ENCODE results near the gene CIT. TPM values are rescaled to one million over a fixed set of nuclear protein-coding genes. Genes with fewer than 3 reads are reported as not detected.

Gene CIT
- total RNA-seq, 1 experiment from 2014 or later: 67.9 TPM

- H3K36me3 ChIP-seq (ENCODE audit: control insufficient read depth, insufficient read depth, low read length): peaks cover 3% of the 10 kb centered on the region
- DNase-seq (ENCODE audit: low read depth, low spot score): no peak
These were observed 180.2 kb downstream of the CIT start for GRCh38 chr12:119696943-119697342.

GRCh38 chr12:119695034-119695433, 182.1 kb downstream of the CIT start:
- Histone ChIP-seq H3K27ac (ENCODE audit: low read length) (no peak overlapping the region), H3K9me3 (ENCODE audit: control insufficient read depth, insufficient read depth, low read depth, low read length) (no peaks in the 10 kb centered on the region), H3K27me3 (ENCODE audit: control insufficient read depth, insufficient read depth, low read length) (no peaks in the 10 kb centered on the region), H3K36me3 (ENCODE audit: control insufficient read depth, insufficient read depth, low read length) (peaks cover 3% of the 10 kb centered on the region), H3K4me1 (ENCODE audit: control insufficient read depth, insufficient read depth, low read length) (peaks cover 3% of the 10 kb centered on the region; the same call in 1 of the 2 replicates), H3K4me3 (ENCODE audit: low read depth in 2 of 2, low read length in 2 of 2) (no peak overlapping the region)
- TF ChIP-seq CTCF (IDR thresholded peaks at IDR 0.05): peak; percentile 77
- no peak for TF ChIP-seq SIN3A (IDR thresholded peaks at IDR 0.05; ENCODE audit: borderline replicate concordance, insufficient read depth, low read depth, low read length)
- POLR2A ChIA-PET: interaction anchor here (0.6 kb wide), 1 partner anchor 18 kb away, joined by 4 read pairs; no protein-coding TSS in a partner anchor
- BruUV-seq (replicated peaks): no TSS peak
- intact Hi-C loops (cut with micrococcal nuclease; ENCODE audit: unreplicated experiment) (no loop called here), in situ Hi-C loops (cut with HindIII; ENCODE audit: low pct_unique_long_range_greater_than_20kb, low sequenced_read_pairs) (no loop called here)
- CTCF ChIA-PET: no interaction called here
- DNase-seq (ENCODE audit: low read depth, low spot score) (no peak), ATAC-seq (no peak)

More at GRCh38 chr12:119696943-119697342, 180.2 kb downstream of the CIT start:
- H3K4me1 ChIP-seq (ENCODE audit: control insufficient read depth, insufficient read depth, low read length): peaks cover 3% of the 10 kb centered on the region; the same call in 1 of the 2 replicates
- intact Hi-C loops (cut with micrococcal nuclease; ENCODE audit: unreplicated experiment) (no loop called here), in situ Hi-C loops (cut with HindIII; ENCODE audit: low pct_unique_long_range_greater_than_20kb, low sequenced_read_pairs) (no loop called here)
- H3K9me3 ChIP-seq (ENCODE audit: control insufficient read depth, insufficient read depth, low read depth, low read length): no peaks in the 10 kb centered on the region
- H3K27ac ChIP-seq (ENCODE audit: low read length): no peak overlapping the region
- no peaks in the 10 kb centered on the region for H3K27me3 ChIP-seq (ENCODE audit: control insufficient read depth, insufficient read depth, low read length)
- no TSS peak for BruUV-seq (replicated peaks)
- ChIA-PET POLR2A (no interaction called here), CTCF (no interaction called here)
- no peak overlapping the region for H3K4me3 ChIP-seq (ENCODE audit: low read depth in 2 of 2, low read length in 2 of 2)
- ATAC-seq: no peak
- TF ChIP-seq POLR2AphosphoS5 (IDR thresholded peaks at IDR 0.05; ENCODE audit: low read depth, low read length) (no peak), REST (IDR thresholded peaks at IDR 0.05; ENCODE audit: insufficient read depth in 1 of 2, low read depth in 2 of 2, low read length in 1 of 2) (no peak), TCF7L2 (IDR thresholded peaks at IDR 0.05; ENCODE audit: low read depth, low read length) (no peak), SIN3A (IDR thresholded peaks at IDR 0.05; ENCODE audit: borderline replicate concordance, insufficient read depth, low read depth, low read length) (no peak), CTCF (IDR thresholded peaks at IDR 0.05) (no peak)
